ENCODE results near the gene KLK7.

The KLK7 gene

DNA sequence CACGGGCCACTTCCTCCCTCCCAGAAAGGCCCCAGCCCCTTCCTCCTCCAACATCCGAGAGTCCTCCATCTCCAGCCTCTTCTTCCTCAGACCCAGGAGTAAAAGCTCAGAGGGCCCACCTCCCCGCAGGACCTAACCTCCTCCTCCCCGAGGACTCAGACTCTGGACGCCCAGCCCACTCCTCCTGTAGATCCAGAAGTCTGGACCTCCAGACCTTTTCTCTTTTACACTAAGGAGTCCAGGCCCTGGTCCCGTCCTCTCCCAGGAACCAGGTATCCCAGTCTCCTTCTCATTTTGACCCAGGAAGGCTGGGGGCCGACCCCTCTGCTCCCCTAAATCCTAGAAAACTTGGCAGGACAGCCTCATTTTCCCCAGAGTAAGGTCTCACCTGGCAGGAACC lies 19.6 kb upstream of the KLK7 start:
- H3K9me3 ChIP-seq (replicated peaks; ENCODE audit: insufficient read depth, low read length) = no peaks in the 10 kb centered on the region; the same call in 1 of the 2 replicates
- no peak overlapping the region for H3K4me2 ChIP-seq (ENCODE audit: low read depth, low read length)
- H3K36me3 ChIP-seq (replicated peaks; ENCODE audit: insufficient read depth, low read length) = no peaks in the 10 kb centered on the region
- no peaks in the 10 kb centered on the region for H3K4me1 ChIP-seq (ENCODE audit: low read length)
- peaks cover 9% of the 10 kb centered on the region; the same call in 1 of the 2 replicates for H3K27me3 ChIP-seq (replicated peaks; ENCODE audit: insufficient read depth, low read length)
- H3K27ac ChIP-seq (ENCODE audit: low read length) = no peak overlapping the region
- no peaks in the 10 kb centered on the region for H3K9me2 ChIP-seq (replicated peaks; ENCODE audit: insufficient read depth, low read length)
- H4K20me1 ChIP-seq (ENCODE audit: insufficient read depth, low read length) = no peaks in the 10 kb centered on the region
- H3F3A ChIP-seq (ENCODE audit: insufficient read depth, low read length) = no peaks in the 10 kb centered on the region
- H2AFZ ChIP-seq (ENCODE audit: low read length) = no peak overlapping the region
- H3K79me2 ChIP-seq (ENCODE audit: low read length) = no peaks in the 10 kb centered on the region
- no peak for DNase-seq
- H3K9ac ChIP-seq (ENCODE audit: low read length) = no peak overlapping the region
- H3K4me3 ChIP-seq (ENCODE audit: low read length) = no peak overlapping the region
- TF ChIP-seq EZH2phosphoT487 (IDR thresholded peaks at IDR 0.05; ENCODE audit: low read length) = no peak
- no peak for TF ChIP-seq EZH2 (optimal IDR thresholded peaks at IDR 0.05; ENCODE audit: low read depth, low read length)

DNA sequence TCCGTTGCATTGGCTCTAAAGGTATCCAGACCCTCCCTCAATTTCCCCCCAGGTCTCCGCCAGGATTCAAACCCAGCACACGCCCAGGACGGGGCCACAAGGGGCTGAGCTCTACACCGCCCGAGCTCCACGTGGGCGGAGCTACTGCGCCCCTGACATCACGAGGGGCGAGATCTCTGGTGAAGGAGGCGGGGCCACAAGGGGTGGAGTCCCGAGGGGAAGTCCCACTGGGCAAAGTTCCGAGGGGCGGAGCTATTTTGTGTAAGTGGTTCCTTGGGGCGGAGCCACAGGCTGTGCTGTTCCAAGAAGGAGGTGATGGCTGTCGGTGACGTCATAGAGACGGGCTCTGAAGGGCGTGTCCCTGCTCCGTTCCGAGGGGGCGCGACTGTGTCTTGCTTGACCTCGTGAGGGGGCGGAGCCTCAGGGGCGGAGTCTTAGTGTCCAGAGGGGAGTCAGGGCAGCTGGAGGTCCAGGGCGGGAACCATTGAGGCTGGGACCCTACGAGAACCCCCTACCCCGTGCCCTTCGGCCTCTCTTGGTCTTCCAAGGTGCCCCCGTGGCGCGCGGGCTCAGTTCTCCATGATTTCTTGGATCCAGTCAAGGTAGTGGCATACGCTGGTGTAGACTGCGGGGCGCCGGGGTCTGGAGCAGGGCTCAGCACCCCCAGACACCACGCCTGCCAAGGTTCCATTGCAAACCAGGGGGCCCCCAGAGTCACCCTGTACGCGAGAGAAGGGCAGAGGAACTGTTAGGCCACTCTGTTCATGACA lies 19.0 kb upstream of the KLK7 start:
- TF ChIP-seq EZH2 (optimal IDR thresholded peaks at IDR 0.05; ENCODE audit: low read depth, low read length) = no peak
- no peak overlapping the region for H3K27ac ChIP-seq (ENCODE audit: low read length)
- no peak overlapping the region for H3K4me2 ChIP-seq (ENCODE audit: low read depth, low read length)
- peak; percentile 14 for DNase-seq
- peaks cover 9% of the 10 kb centered on the region; the same call in 1 of the 2 replicates for H3K27me3 ChIP-seq (replicated peaks; ENCODE audit: insufficient read depth, low read length)
- no peaks in the 10 kb centered on the region for H3K36me3 ChIP-seq (replicated peaks; ENCODE audit: insufficient read depth, low read length)
- H3K79me2 ChIP-seq (ENCODE audit: low read length) = no peaks in the 10 kb centered on the region
- H3K9me2 ChIP-seq (replicated peaks; ENCODE audit: insufficient read depth, low read length) = no peaks in the 10 kb centered on the region
- H4K20me1 ChIP-seq (ENCODE audit: insufficient read depth, low read length) = no peaks in the 10 kb centered on the region
- H2AFZ ChIP-seq (ENCODE audit: low read length) = no peak overlapping the region
- H3K4me3 ChIP-seq (ENCODE audit: low read length) = no peak overlapping the region
- H3K9me3 ChIP-seq (replicated peaks; ENCODE audit: insufficient read depth, low read length) = no peaks in the 10 kb centered on the region; the same call in 1 of the 2 replicates
- H3K4me1 ChIP-seq (ENCODE audit: low read length) = no peaks in the 10 kb centered on the region
- H3K9ac ChIP-seq (ENCODE audit: low read length) = no peak overlapping the region
- no peaks in the 10 kb centered on the region for H3F3A ChIP-seq (ENCODE audit: insufficient read depth, low read length)

DNA sequence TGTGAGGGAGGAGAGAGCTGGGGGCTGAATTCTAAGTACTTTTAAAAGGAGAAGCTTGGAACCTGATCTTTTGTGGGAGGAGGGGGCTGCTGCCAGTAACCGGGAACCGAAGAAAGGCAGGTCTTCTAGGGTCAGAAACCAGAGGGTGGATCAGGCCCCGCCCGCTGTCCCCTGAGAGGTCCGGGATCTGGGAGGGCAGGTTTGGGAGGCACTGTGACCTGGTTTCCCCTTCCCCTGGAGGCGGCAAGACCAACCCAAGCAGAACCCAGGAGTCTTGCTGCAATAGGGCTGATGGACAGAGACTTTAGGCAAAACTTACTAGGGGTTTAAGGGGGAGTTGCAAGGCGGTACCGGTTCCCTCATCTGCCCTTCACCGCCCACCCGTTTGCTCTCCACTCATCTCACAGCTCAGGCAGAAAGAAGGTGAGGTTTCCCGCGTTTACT lies 18.4 kb upstream of the KLK7 start:
- H2AFZ ChIP-seq (ENCODE audit: low read length) = no peak overlapping the region
- H3K79me2 ChIP-seq (ENCODE audit: low read length) = no peaks in the 10 kb centered on the region
- H3K27me3 ChIP-seq (replicated peaks; ENCODE audit: insufficient read depth, low read length) = peaks cover 6% of the 10 kb centered on the region; the same call in 1 of the 2 replicates
- no peak for TF ChIP-seq EZH2phosphoT487 (IDR thresholded peaks at IDR 0.05; ENCODE audit: low read length)
- TF ChIP-seq EZH2 (optimal IDR thresholded peaks at IDR 0.05; ENCODE audit: low read depth, low read length) = no peak
- TF ChIP-seq, protein P1, sequence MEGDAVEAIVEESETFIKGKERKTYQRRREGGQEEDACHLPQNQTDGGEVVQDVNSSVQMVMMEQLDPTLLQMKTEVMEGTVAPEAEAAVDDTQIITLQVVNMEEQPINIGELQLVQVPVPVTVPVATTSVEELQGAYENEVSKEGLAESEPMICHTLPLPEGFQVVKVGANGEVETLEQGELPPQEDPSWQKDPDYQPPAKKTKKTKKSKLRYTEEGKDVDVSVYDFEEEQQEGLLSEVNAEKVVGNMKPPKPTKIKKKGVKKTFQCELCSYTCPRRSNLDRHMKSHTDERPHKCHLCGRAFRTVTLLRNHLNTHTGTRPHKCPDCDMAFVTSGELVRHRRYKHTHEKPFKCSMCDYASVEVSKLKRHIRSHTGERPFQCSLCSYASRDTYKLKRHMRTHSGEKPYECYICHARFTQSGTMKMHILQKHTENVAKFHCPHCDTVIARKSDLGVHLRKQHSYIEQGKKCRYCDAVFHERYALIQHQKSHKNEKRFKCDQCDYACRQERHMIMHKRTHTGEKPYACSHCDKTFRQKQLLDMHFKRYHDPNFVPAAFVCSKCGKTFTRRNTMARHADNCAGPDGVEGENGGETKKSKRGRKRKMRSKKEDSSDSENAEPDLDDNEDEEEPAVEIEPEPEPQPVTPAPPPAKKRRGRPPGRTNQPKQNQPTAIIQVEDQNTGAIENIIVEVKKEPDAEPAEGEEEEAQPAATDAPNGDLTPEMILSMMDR (IDR thresholded peaks at IDR 0.05; ENCODE audit: low read length) = no peak
- DNase-seq = no peak
- no peak overlapping the region for H3K27ac ChIP-seq (ENCODE audit: low read length)
- no peaks in the 10 kb centered on the region for H3F3A ChIP-seq (ENCODE audit: insufficient read depth, low read length)
- H3K9me3 ChIP-seq (replicated peaks; ENCODE audit: insufficient read depth, low read length) = no peaks in the 10 kb centered on the region; the same call in 1 of the 2 replicates
- no peaks in the 10 kb centered on the region for H4K20me1 ChIP-seq (ENCODE audit: insufficient read depth, low read length)
- no peak overlapping the region for H3K4me2 ChIP-seq (ENCODE audit: low read depth, low read length)
- H3K36me3 ChIP-seq (replicated peaks; ENCODE audit: insufficient read depth, low read length) = no peaks in the 10 kb centered on the region
- H3K9me2 ChIP-seq (replicated peaks; ENCODE audit: insufficient read depth, low read length) = no peaks in the 10 kb centered on the region
- H3K9ac ChIP-seq (ENCODE audit: low read length) = no peak overlapping the region
- no peaks in the 10 kb centered on the region for H3K4me1 ChIP-seq (ENCODE audit: low read length)
- H3K4me3 ChIP-seq (ENCODE audit: low read length) = no peak overlapping the region

DNA sequence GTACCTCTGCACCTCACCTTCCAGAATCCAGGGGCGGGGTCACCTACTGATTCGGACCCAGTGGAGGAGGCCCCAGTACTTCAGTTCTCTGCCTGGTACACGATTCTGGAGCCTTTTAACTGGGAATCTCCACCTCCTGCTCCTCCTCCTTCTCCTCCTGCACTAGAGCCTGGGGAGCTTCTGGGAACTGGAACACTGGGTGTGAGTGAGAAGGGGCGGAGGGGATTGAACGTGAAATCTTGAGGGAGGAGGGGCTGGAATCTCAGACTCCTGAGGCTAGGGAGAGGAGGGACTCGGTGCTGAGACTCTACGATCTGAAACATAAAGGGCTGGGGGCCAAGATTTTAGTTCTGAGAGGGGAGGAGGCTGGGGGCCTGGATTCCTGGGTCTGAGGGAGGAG lies 17.8 kb upstream of the KLK7 start, which contains the start of gene KLK8:
KLK8 (minus strand) TSS at position 90 of the 400 bp plus-strand sequence. CDS start 437 bp downstream, outside the sequence.
- no peak within 1 kb of the TSS for H3K4me3 ChIP-seq (ENCODE audit: low read length)
- no peaks in the 10 kb centered on the region for H4K20me1 ChIP-seq (ENCODE audit: insufficient read depth, low read length)
- H3K36me3 ChIP-seq (replicated peaks; ENCODE audit: insufficient read depth, low read length) = no peaks in the 10 kb centered on the region
- H2AFZ ChIP-seq (ENCODE audit: low read length) = no peak within 1 kb of the TSS
- H3K4me2 ChIP-seq (ENCODE audit: low read depth, low read length) = no peak within 1 kb of the TSS
- TF ChIP-seq EZH2 (optimal IDR thresholded peaks at IDR 0.05; ENCODE audit: low read depth, low read length) = no peak
- TF ChIP-seq, protein P1 (IDR thresholded peaks at IDR 0.05; ENCODE audit: low read length) = no peak
- no peak for TF ChIP-seq EZH2phosphoT487 (IDR thresholded peaks at IDR 0.05; ENCODE audit: low read length)
- no peaks in the 10 kb centered on the region for H3K9me2 ChIP-seq (replicated peaks; ENCODE audit: insufficient read depth, low read length)
- no peaks in the 10 kb centered on the region for H3K4me1 ChIP-seq (ENCODE audit: low read length)
- no peaks in the 10 kb centered on the region; the same call in 1 of the 2 replicates for H3K9me3 ChIP-seq (replicated peaks; ENCODE audit: insufficient read depth, low read length)
- DNase-seq = no peak
- H3K79me2 ChIP-seq (ENCODE audit: low read length) = no peaks in the 10 kb centered on the region
- H3K27me3 ChIP-seq (replicated peaks; ENCODE audit: insufficient read depth, low read length) = peaks cover 6% of the 10 kb centered on the region; the same call in 1 of the 2 replicates
- no peaks in the 10 kb centered on the region for H3F3A ChIP-seq (ENCODE audit: insufficient read depth, low read length)
- H3K27ac ChIP-seq (ENCODE audit: low read length) = no peak within 1 kb of the TSS
- no peak within 1 kb of the TSS for H3K9ac ChIP-seq (ENCODE audit: low read length)
